K562 (cell line): ENCODE results near the gene CLASP1. TPM values are rescaled to one million over a fixed set of nuclear protein-coding genes. Genes with fewer than 3 reads are reported as not detected.

Experiments
- ADNP ChIP-seq: fragments of 200-800 bp; sonication (Bioruptor generic); IDR thresholded peaks from 2 replicates; pipeline ENCODE4 v1.6.1; 2016; ENCODE audit warnings: missing genetic modification characterization, missing compliant biosample characterization
- CC2D1A ChIP-seq: fragments of 450-650 bp; IDR thresholded peaks from 2 replicates; pipeline ENCODE4 v1.6.1; 2017; ENCODE audit warnings: mild to moderate bottlenecking
- CCNT2 ChIP-seq: IDR thresholded peaks from 2 replicates; pipeline ENCODE4 v1.6.1; 2011; ENCODE audit warnings: borderline replicate concordance, low read depth, mild to moderate bottlenecking, moderate library complexity, mixed read lengths, low read length; ENCODE audit not compliant: insufficient read length; ENCODE audit errors: extremely low read depth
- HDAC8 ChIP-seq: fragments of 450-650 bp; IDR thresholded peaks from 2 replicates; pipeline ENCODE4 v1.6.1; 2016; ENCODE audit warnings: mild to moderate bottlenecking, missing genetic modification characterization, moderate library complexity, missing compliant biosample characterization
- HNRNPH1 ChIP-seq: fragments of 200-400 bp; formaldehyde crosslinking; optimal IDR thresholded peaks from 2 replicates; pipeline ENCODE3; 2017; ENCODE audit warnings: low read depth, mild to moderate bottlenecking, low read length, moderate library complexity
- IRF1 ChIP-seq: sonication (generic); formaldehyde crosslinking; IDR thresholded peaks from 2 replicates; pipeline ENCODE4 v1.8.0; 2022; ENCODE audit warnings: missing genetic modification reagents, mild to moderate bottlenecking, borderline replicate concordance
- JUNB ChIP-seq: fragments of 450-650 bp; formaldehyde crosslinking; conservative IDR thresholded peaks from 2 replicates; pipeline ENCODE4 v1.4.0; 2020; ENCODE audit warnings: mild to moderate bottlenecking
- POLR2G ChIP-seq: fragments of 200-400 bp; formaldehyde crosslinking; IDR thresholded peaks from 2 replicates; pipeline ENCODE4 v1.6.1; 2017; ENCODE audit warnings: low read depth, mild to moderate bottlenecking, antibody characterized with exemption, low read length, moderate library complexity
- SAFB ChIP-seq: fragments of 200-400 bp; formaldehyde crosslinking; IDR thresholded peaks from 2 replicates; pipeline ENCODE4 v1.6.1; 2017; ENCODE audit warnings: low read depth, low read length, borderline replicate concordance
- SP2 ChIP-seq: IDR thresholded peaks from 2 replicates; pipeline ENCODE4 v1.6.1; 2011; ENCODE audit warnings: mild to moderate bottlenecking, low read depth, low read length, moderate library complexity; ENCODE audit not compliant: poor library complexity, severe bottlenecking; ENCODE audit errors: extremely low read depth
- XRCC5 ChIP-seq: fragments of 200-400 bp; formaldehyde crosslinking; IDR thresholded peaks from 2 replicates; pipeline ENCODE4 v1.6.1; 2017; ENCODE audit warnings: low read depth, mild to moderate bottlenecking, low read length
- ZFP36 ChIP-seq: fragments of 150-350 bp; IDR thresholded peaks from 2 replicates; pipeline ENCODE4 v1.6.1; 2018; ENCODE audit warnings: low read length, low read depth; ENCODE audit not compliant: partially characterized antibody
- ZKSCAN1 ChIP-seq: fragments of 150-350 bp; IDR thresholded peaks from 2 replicates; pipeline ENCODE4 v1.6.1; 2016; ENCODE audit warnings: low read depth, low read length
- ZNF174 ChIP-seq: fragments of 250-450 bp; sonication (Bioruptor Pico); IDR thresholded peaks from 2 replicates; pipeline ENCODE4 v1.4.0; 2020; ENCODE audit warnings: mild to moderate bottlenecking
- polyA plus RNA-seq, 8 experiments: library from polyadenylated mRNA; depleted of rRNA in 4 of 8; stranded (reverse) in 5 of 8; unstranded in 3 of 8; fragments of >200 nt; fragmentation: Nextera tagmentation in 2 of 8; fragmentation: Illumina TruSeq in 1 of 8; extraction: Ambion mirVana in 2 of 8; extraction: Trizol in 1 of 8; gene quantifications; 2 replicates each; pipeline versions ENCODE4 v1.2.1 to v1.2.3, GENCODE V29; 2011 to 2014; ENCODE audit warnings: inconsistent platforms in 1 of 8, missing spikeins in 1 of 8
- total RNA-seq, 7 experiments: library from RNA; depleted of rRNA in 6 of 7; stranded (reverse); fragments of >200 nt in 6 of 7; fragmentation: Illumina TruSeq in 2 of 7; extraction: Trizol in 2 of 7; gene quantifications; 2 replicates each; pipeline versions ENCODE4 v1.2.1 to v1.2.3, GENCODE V29; 2011 to 2021; ENCODE audit warnings: low replicate concordance in 1 of 7
- TF ChIP-seq, protein P1 (sequence below): fragments of 250-450 bp; sonication (Bioruptor Pico); IDR thresholded peaks from 2 replicates; pipeline ENCODE4 v1.4.0; 2020; ENCODE audit warnings: mild to moderate bottlenecking
- TF ChIP-seq, protein P2 (sequence below): fragments of 250-450 bp; sonication (Bioruptor Pico); IDR thresholded peaks from 2 replicates; pipeline ENCODE4 v1.5.0; 2021
- TF ChIP-seq, protein P3 (sequence below): fragments of 450-650 bp; IDR thresholded peaks from 2 replicates; pipeline ENCODE4 v1.7.1; 2018; ENCODE audit warnings: mild to moderate bottlenecking, low read depth; ENCODE audit not compliant: partially characterized antibody

The CLASP1 gene
- total and polyA plus RNA-seq, 9 of the 15 experiments (the other 6 are each of a cell fraction or from before 2014, with no cell fraction given), result 1.7 to 40.3 (median 20.7) TPM

- TF ChIP-seq, protein P1, sequence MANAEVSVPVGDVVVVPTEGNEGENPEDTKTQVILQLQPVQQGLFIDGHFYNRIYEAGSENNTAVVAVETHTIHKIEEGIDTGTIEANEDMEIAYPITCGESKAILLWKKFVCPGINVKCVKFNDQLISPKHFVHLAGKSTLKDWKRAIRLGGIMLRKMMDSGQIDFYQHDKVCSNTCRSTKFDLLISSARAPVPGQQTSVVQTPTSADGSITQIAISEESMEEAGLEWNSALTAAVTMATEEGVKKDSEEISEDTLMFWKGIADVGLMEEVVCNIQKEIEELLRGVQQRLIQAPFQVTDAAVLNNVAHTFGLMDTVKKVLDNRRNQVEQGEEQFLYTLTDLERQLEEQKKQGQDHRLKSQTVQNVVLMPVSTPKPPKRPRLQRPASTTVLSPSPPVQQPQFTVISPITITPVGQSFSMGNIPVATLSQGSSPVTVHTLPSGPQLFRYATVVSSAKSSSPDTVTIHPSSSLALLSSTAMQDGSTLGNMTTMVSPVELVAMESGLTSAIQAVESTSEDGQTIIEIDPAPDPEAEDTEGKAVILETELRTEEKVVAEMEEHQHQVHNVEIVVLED (CRISPR knock-in tag), result peak; percentile 5; the same call in 1 of the 2 replicates
- TF ChIP-seq ZFP36 (peak; percentile 30), XRCC5 (peak; percentile 76), HDAC8 (tag) (no peak), SP2 (peak; percentile 93), POLR2G (peak; percentile 75), HNRNPH1 (no peak), ZKSCAN1 (peak; percentile 28; the same call in 1 of the 2 replicates), ZNF174 (CRISPR knock-in tag) (no peak), CC2D1A (no peak), JUNB (CRISPR knock-in tag) (no peak), SAFB (no peak), IRF1 (no peak; the same call in 1 of the 2 replicates), ADNP (no peak), CCNT2 (no peak)
- TF ChIP-seq, protein P2, sequence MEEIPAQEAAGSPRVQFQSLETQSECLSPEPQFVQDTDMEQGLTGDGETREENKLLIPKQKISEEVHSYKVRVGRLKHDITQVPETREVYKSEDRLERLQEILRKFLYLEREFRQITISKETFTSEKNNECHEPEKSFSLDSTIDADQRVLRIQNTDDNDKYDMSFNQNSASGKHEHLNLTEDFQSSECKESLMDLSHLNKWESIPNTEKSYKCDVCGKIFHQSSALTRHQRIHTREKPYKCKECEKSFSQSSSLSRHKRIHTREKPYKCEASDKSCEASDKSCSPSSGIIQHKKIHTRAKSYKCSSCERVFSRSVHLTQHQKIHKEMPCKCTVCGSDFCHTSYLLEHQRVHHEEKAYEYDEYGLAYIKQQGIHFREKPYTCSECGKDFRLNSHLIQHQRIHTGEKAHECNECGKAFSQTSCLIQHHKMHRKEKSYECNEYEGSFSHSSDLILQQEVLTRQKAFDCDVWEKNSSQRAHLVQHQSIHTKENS (CRISPR knock-in tag), result no peak
- TF ChIP-seq, protein P3, sequence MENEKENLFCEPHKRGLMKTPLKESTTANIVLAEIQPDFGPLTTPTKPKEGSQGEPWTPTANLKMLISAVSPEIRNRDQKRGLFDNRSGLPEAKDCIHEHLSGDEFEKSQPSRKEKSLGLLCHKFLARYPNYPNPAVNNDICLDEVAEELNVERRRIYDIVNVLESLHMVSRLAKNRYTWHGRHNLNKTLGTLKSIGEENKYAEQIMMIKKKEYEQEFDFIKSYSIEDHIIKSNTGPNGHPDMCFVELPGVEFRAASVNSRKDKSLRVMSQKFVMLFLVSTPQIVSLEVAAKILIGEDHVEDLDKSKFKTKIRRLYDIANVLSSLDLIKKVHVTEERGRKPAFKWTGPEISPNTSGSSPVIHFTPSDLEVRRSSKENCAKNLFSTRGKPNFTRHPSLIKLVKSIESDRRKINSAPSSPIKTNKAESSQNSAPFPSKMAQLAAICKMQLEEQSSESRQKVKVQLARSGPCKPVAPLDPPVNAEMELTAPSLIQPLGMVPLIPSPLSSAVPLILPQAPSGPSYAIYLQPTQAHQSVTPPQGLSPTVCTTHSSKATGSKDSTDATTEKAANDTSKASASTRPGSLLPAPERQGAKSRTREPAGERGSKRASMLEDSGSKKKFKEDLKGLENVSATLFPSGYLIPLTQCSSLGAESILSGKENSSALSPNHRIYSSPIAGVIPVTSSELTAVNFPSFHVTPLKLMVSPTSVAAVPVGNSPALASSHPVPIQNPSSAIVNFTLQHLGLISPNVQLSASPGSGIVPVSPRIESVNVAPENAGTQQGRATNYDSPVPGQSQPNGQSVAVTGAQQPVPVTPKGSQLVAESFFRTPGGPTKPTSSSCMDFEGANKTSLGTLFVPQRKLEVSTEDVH, result no peak
Measured at GRCh38 chr2:121649596-121650314, 493 bp upstream of the CLASP1 start (continued).
